ENCODE measurements around the gene ARHGAP24.

GRCh38 chr4:85828027-85828890, 353.3 kb downstream of the ARHGAP24 start:
- no peak for TF ChIP-seq EP300 (IDR thresholded peaks at IDR 0.05)
- TF ChIP-seq CTCF (IDR thresholded peaks at IDR 0.05): no peak
- no peak for TF ChIP-seq PHF8 (IDR thresholded peaks at IDR 0.05; ENCODE audit: borderline replicate concordance, low read depth)
- TF ChIP-seq CHD4 (IDR thresholded peaks at IDR 0.05; ENCODE audit: borderline replicate concordance): no peak
- no peak for TF ChIP-seq ZSCAN20 (CRISPR knock-in tag; IDR thresholded peaks at IDR 0.05)
- TF ChIP-seq POLR2A (IDR thresholded peaks at IDR 0.05; ENCODE audit: low read length): no peak
- TF ChIP-seq USF2 (IDR thresholded peaks at IDR 0.05): no peak
- no peak for TF ChIP-seq MAFK (IDR thresholded peaks at IDR 0.05; ENCODE audit: partially characterized antibody)
- TF ChIP-seq ELK1 (IDR thresholded peaks at IDR 0.05; ENCODE audit: low read depth, low read length): no peak

Data from A549 (cell line).